Measurements from ENCODE around the gene TJP1.

DNA sequence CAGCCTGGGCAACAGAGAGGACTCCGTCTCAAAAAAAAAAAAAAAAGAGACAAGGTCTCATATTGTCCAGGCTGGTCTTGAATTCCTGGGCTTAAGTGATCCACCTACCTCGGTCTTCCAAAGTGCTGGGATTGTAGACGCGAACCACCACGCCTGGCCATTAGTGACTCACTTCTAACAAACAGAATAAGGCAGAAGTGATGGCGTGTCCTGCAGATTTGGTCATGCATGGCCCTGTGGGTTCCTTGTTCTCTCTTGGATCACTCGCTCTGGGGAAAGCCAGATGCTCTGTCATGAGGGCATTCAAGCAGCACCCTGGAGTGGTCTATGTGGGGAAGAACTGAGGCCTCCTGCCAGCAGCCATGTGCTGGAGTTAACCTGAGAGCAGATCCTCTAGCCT lies 27.4 kb upstream of the TJP1 start:
- TF ChIP-seq, protein P1, sequence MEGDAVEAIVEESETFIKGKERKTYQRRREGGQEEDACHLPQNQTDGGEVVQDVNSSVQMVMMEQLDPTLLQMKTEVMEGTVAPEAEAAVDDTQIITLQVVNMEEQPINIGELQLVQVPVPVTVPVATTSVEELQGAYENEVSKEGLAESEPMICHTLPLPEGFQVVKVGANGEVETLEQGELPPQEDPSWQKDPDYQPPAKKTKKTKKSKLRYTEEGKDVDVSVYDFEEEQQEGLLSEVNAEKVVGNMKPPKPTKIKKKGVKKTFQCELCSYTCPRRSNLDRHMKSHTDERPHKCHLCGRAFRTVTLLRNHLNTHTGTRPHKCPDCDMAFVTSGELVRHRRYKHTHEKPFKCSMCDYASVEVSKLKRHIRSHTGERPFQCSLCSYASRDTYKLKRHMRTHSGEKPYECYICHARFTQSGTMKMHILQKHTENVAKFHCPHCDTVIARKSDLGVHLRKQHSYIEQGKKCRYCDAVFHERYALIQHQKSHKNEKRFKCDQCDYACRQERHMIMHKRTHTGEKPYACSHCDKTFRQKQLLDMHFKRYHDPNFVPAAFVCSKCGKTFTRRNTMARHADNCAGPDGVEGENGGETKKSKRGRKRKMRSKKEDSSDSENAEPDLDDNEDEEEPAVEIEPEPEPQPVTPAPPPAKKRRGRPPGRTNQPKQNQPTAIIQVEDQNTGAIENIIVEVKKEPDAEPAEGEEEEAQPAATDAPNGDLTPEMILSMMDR (conservative IDR thresholded peaks at IDR 0.05; ENCODE audit: low read depth, low read length): no peak
- no peak for TF ChIP-seq EZH2 (IDR thresholded peaks at IDR 0.05; ENCODE audit: low read length, unreplicated experiment)

Measured in PC-3 (cell line).